Middle frontal gyrus (tissue), 1 donor: Measurements from ENCODE around the gene MACROD2.
"Not testable (repeated sequence)": the region's sequence is repeated elsewhere in the genome, so short reads cannot be mapped to it uniquely, and the experiment has no call there.

Experiments used
- DNase-seq: peaks from one replicate; pipeline ENCODE4 v3.0.0-alpha.2; 2015; ENCODE audit warnings: low spot score; ENCODE audit errors: extremely low spot score

Gene MACROD2

GRCh38 chr20:13995086-13995665, at the start of gene MACROD2:
MACROD2 (plus strand) TSS chr20:13995516.
- peak; percentile 90 for DNase-seq

GRCh38 chr20:13947719-13948118, 47.6 kb upstream of the MACROD2 start:
- DNase-seq: no peak

- DNase-seq: no peak
Measured at GRCh38 chr20:13953227-13953626, 42.1 kb upstream of the MACROD2 start.

GRCh38 chr20:13960119-13960518, 35.2 kb upstream of the MACROD2 start:
- no peak for DNase-seq

GRCh38 chr20:13960525-13960924, 34.8 kb upstream of the MACROD2 start:
- no peak for DNase-seq

GRCh38 chr20:13984211-13984610, 11.1 kb upstream of the MACROD2 start:
- DNase-seq: no peak

GRCh38 chr20:13990465-13990864, 4.9 kb upstream of the MACROD2 start, which contains the start of gene SEL1L2:
SEL1L2 (minus strand) TSS chr20:13990614; CDS start chr20:13990534, 80 bp downstream.
- DNase-seq: no peak

- DNase-seq: no peak
Measured at GRCh38 chr20:13991311-13991710, 4.0 kb upstream of the MACROD2 start.

- not testable (repeated sequence) for DNase-seq
Measured at GRCh38 chr20:13991955-13992354, 3.4 kb upstream of the MACROD2 start.

GRCh38 chr20:13995841-13996240, 525 bp downstream of the MACROD2 start:
- DNase-seq: no peak

- no peak for DNase-seq
Measured at GRCh38 chr20:13996265-13996664, 949 bp downstream of the MACROD2 start.

GRCh38 chr20:14000917-14001316, 5.6 kb downstream of the MACROD2 start:
- no peak for DNase-seq

GRCh38 chr20:14005996-14006395, 10.7 kb downstream of the MACROD2 start:
- no peak for DNase-seq

- no peak for DNase-seq
Measured at GRCh38 chr20:14009208-14009607, 13.9 kb downstream of the MACROD2 start.

GRCh38 chr20:14012671-14013070, 17.4 kb downstream of the MACROD2 start:
- no peak for DNase-seq

- DNase-seq: no peak
Measured at GRCh38 chr20:14030991-14031390, 35.7 kb downstream of the MACROD2 start.

- no peak for DNase-seq
Measured at GRCh38 chr20:14033310-14033709, 38.0 kb downstream of the MACROD2 start.

GRCh38 chr20:14036567-14036966, 41.3 kb downstream of the MACROD2 start:
- DNase-seq: no peak

GRCh38 chr20:14044712-14045276, 49.5 kb downstream of the MACROD2 start:
- not testable (repeated sequence) for DNase-seq

- DNase-seq: no peak
Measured at GRCh38 chr20:14046534-14046933, 51.2 kb downstream of the MACROD2 start.

GRCh38 chr20:14049111-14049510, 53.8 kb downstream of the MACROD2 start:
- no peak for DNase-seq

- DNase-seq: no peak
Measured at GRCh38 chr20:14051454-14051853, 56.1 kb downstream of the MACROD2 start.

GRCh38 chr20:14055127-14055742, 59.9 kb downstream of the MACROD2 start:
- DNase-seq: peak; percentile 54
